Astrocyte (in vitro differentiated cells and primary cell): Measurements from ENCODE around the gene PRDM2.

Source experiments
- EZH2 ChIP-seq: IDR thresholded peaks from 2 replicates; pipeline ENCODE4 v1.6.1; 2012; ENCODE audit warnings: mild to moderate bottlenecking, low read length, inconsistent platforms; ENCODE audit not compliant: insufficient read depth
- TF ChIP-seq, protein P1 (sequence below): IDR thresholded peaks from 2 replicates; pipeline ENCODE4 v1.5.1; 2011; ENCODE audit warnings: low read depth, mild to moderate bottlenecking, inconsistent platforms, low read length, moderate library complexity; ENCODE audit not compliant: insufficient read depth

- TF ChIP-seq, protein P1, sequence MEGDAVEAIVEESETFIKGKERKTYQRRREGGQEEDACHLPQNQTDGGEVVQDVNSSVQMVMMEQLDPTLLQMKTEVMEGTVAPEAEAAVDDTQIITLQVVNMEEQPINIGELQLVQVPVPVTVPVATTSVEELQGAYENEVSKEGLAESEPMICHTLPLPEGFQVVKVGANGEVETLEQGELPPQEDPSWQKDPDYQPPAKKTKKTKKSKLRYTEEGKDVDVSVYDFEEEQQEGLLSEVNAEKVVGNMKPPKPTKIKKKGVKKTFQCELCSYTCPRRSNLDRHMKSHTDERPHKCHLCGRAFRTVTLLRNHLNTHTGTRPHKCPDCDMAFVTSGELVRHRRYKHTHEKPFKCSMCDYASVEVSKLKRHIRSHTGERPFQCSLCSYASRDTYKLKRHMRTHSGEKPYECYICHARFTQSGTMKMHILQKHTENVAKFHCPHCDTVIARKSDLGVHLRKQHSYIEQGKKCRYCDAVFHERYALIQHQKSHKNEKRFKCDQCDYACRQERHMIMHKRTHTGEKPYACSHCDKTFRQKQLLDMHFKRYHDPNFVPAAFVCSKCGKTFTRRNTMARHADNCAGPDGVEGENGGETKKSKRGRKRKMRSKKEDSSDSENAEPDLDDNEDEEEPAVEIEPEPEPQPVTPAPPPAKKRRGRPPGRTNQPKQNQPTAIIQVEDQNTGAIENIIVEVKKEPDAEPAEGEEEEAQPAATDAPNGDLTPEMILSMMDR = no peak
- no peak for TF ChIP-seq EZH2
These were observed 54.6 kb downstream of the PRDM2 start for GRCh38 chr1:13754510-13755103.
